ENCODE data around the gene DTYMK. TPM values are rescaled to one million over a fixed set of nuclear protein-coding genes. Genes with fewer than 3 reads are reported as not detected.

DTYMK gene
- total RNA-seq, 3 donors from 2014 or later (not counting 1 experiment from before 2014, with no cell fraction given): 15.4 to 17.5 (median 15.6) TPM

- peaks cover 36% of the 10 kb centered on the region for H3K36me3 ChIP-seq (ENCODE audit: control insufficient read depth, insufficient read depth, low read length)
- 86% methylated on average over 42 of the region's 42 CpGs for WGBS (ENCODE audit: insufficient coverage)
- Mint-ChIP-seq H3K27ac (peak overlapping the region in 1 of 2 donors; percentile 36), H3K4me1 (peaks cover 6% of the 10 kb centered on the region in 2 donors), H3K9me3 (no peaks in the 10 kb centered on the region), H3K27me3 (ENCODE audit: low read depth in 2 of 2) (no peaks in the 10 kb centered on the region), H3K4me3 (peak overlapping the region; percentile 21), H3K36me3 (no peaks in the 10 kb centered on the region)
- no peak overlapping the region for H3K4me3 ChIP-seq (ENCODE audit: low read length)
- H3K4me1 ChIP-seq (ENCODE audit: control insufficient read depth, insufficient read depth, low read length): peaks cover 12% of the 10 kb centered on the region
- no peaks in the 10 kb centered on the region for H3K9me3 ChIP-seq (ENCODE audit: control insufficient read depth, insufficient read depth, low read length)
- DNase-seq: no peak
- no peak for TF ChIP-seq CTCF (IDR thresholded peaks at IDR 0.05)
- peak in 1 of 3 donors; percentile 7 for ATAC-seq
- intact Hi-C loops (cut with micrococcal nuclease): no loop called here
- no peak overlapping the region for H3K27ac ChIP-seq (ENCODE audit: low read length)
- no peaks in the 10 kb centered on the region for H3K27me3 ChIP-seq (ENCODE audit: control insufficient read depth, insufficient read depth, low read length)
Measured at GRCh38 chr2:241672243-241673188, 14.1 kb downstream of the DTYMK start.

- ATAC-seq (no peak), DNase-seq (no peak)
- Histone ChIP-seq H3K27ac (ENCODE audit: low read length) (no peak overlapping the region), H3K4me3 (ENCODE audit: low read length) (no peak overlapping the region), H3K4me1 (ENCODE audit: control insufficient read depth, insufficient read depth, low read length) (peaks cover 12% of the 10 kb centered on the region), H3K27me3 (ENCODE audit: control insufficient read depth, insufficient read depth, low read length) (no peaks in the 10 kb centered on the region), H3K9me3 (ENCODE audit: control insufficient read depth, insufficient read depth, low read length) (no peaks in the 10 kb centered on the region), H3K36me3 (ENCODE audit: control insufficient read depth, insufficient read depth, low read length) (peaks cover 37% of the 10 kb centered on the region)
- H3K27me3 Mint-ChIP-seq (ENCODE audit: low read depth in 2 of 2): no peaks in the 10 kb centered on the region
- no peaks in the 10 kb centered on the region for H3K9me3 Mint-ChIP-seq
- WGBS (ENCODE audit: insufficient coverage): 96% methylated on average over 31 of the region's 31 CpGs
- TF ChIP-seq CTCF (IDR thresholded peaks at IDR 0.05): no peak
- H3K36me3 Mint-ChIP-seq: no peaks in the 10 kb centered on the region
- peaks cover 6% of the 10 kb centered on the region in 2 donors for H3K4me1 Mint-ChIP-seq
- H3K4me3 Mint-ChIP-seq: no peak overlapping the region
- H3K27ac Mint-ChIP-seq: no peak overlapping the region
- intact Hi-C loops (cut with micrococcal nuclease): no loop called here
Measured at GRCh38 chr2:241671457-241672240, 15.0 kb downstream of the DTYMK start.

GRCh38 chr2:241670333-241671110 lies 16.1 kb downstream of the DTYMK start:
- H3K4me3 Mint-ChIP-seq: no peak overlapping the region
- peaks cover 12% of the 10 kb centered on the region for H3K4me1 ChIP-seq (ENCODE audit: control insufficient read depth, insufficient read depth, low read length)
- H3K27ac Mint-ChIP-seq: no peak overlapping the region
- no peaks in the 10 kb centered on the region for H3K9me3 ChIP-seq (ENCODE audit: control insufficient read depth, insufficient read depth, low read length)
- no peaks in the 10 kb centered on the region for H3K27me3 ChIP-seq (ENCODE audit: control insufficient read depth, insufficient read depth, low read length)
- H3K4me1 Mint-ChIP-seq: peaks cover 7 to 10% of the 10 kb centered on the region in 2 donors
- 93% methylated on average over 31 of the region's 31 CpGs for WGBS (ENCODE audit: insufficient coverage)
- peaks cover 40% of the 10 kb centered on the region for H3K36me3 ChIP-seq (ENCODE audit: control insufficient read depth, insufficient read depth, low read length)
- no peaks in the 10 kb centered on the region for H3K9me3 Mint-ChIP-seq
- TF ChIP-seq CTCF (IDR thresholded peaks at IDR 0.05): no peak
- H3K36me3 Mint-ChIP-seq: no peaks in the 10 kb centered on the region
- DNase-seq: no peak
- intact Hi-C loops (cut with micrococcal nuclease): no loop called here
- no peak for ATAC-seq
- no peak overlapping the region for H3K27ac ChIP-seq (ENCODE audit: low read length)
- no peaks in the 10 kb centered on the region for H3K27me3 Mint-ChIP-seq (ENCODE audit: low read depth in 2 of 2)
- no peak overlapping the region for H3K4me3 ChIP-seq (ENCODE audit: low read length)

All from natural killer cell (primary cell).